Raji (cell line): Measurements from ENCODE around the gene ASF1B.

ENCODE experiments used
- POLR2A ChIP-seq: IDR thresholded peaks from 2 replicates; pipeline ENCODE4 v1.6.1; 2011; ENCODE audit warnings: low read depth, low read length, control low read depth; ENCODE audit not compliant: insufficient read depth

The ASF1B gene

DNA sequence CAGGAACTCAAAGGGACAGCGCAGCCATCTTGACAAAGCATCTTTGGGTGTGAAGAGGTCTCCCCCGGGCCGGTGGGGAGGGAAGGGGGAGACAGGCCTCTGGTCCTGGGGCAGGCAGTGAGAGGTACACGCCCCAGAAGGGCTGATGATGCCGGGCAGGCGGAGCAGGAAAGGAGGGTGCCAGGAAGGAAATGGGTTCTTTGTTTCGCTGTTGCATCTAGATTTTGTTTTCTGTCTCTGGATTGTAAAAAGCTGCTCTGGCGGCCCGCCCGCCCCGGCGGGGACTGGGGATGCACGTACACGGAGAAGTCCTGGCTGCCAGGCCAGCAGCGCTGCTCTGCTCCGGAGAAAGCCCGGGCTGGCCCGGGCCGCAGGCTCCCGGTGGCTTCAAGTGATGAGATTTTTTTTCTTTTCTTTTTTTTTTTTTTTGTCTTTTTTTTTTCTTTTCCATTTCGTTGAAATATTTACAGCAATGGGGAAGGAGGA, 13.2 kb upstream of the ASF1B start:
- TF ChIP-seq POLR2A = no peak

DNA sequence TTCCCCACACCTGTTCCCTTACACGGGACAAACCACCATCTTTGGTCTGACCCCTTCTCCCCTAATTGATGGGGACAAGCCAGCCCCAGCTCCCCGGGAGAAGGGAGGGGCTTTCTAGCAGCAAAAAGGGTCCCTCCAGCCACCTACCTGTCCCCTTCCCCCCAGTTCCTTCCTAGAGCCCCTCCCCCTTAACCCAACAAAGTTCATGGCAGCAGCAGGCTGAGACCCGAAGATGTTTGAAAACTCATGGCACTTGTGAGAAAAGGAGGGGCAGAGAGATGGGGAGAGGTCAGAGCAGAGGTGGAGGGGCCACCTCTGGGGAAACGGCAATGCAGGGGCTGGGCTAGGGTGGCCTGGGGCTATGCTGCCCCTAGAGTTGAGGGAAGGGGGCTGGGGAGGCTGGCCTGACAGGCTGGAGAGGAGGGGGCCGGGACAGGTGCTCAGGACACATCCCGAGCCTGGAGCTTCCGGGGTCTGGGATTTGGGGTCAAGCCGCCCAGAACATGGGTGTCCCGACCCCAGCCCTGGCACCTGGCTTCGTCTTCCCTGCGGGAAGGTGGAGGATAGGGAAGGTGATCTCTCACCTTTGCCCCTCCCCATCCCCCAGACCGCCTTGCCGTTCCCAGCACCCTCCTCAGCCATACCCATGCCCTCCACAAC, 12.5 kb upstream of the ASF1B start:
- no peak for TF ChIP-seq POLR2A

DNA sequence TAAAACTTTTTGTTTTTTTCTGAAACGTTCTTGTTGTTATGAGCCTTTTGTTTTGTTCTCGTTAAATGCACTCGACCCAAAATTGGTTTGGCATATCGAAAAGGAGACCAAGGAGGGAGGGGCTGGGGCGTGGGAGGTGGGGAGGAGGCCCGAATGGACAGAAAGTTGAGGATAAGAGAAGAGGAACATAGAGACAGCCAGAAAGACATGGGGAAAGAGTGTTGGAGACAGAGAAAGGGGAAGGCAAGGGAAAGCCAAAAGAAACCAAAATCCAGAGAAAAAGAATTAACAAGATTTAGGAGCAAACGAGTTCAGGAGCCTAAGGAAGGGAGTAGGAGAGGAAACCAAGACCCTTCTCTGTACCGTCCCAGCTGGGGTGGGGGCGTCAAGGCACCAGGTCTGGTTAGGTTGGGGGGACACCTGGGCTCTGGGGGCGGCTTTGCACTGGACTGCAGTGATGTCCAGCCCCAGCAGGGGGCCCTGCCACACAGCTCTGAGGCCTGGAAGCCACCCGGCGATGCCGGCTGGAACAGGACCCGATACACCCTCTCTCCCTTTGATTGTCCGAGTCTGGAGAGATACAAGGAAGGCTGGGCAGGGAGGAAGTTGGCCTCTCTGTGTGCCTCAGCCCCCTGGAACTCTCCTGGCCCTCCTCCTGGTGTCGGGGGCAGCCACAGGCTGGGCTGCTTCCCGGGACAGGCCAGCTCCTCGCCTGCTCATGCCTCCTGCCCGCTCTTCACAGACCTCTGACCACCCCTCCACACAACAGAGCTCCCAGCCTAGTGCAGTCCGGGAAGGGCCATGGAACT, 11.6 kb upstream of the ASF1B start:
- TF ChIP-seq POLR2A = no peak

DNA sequence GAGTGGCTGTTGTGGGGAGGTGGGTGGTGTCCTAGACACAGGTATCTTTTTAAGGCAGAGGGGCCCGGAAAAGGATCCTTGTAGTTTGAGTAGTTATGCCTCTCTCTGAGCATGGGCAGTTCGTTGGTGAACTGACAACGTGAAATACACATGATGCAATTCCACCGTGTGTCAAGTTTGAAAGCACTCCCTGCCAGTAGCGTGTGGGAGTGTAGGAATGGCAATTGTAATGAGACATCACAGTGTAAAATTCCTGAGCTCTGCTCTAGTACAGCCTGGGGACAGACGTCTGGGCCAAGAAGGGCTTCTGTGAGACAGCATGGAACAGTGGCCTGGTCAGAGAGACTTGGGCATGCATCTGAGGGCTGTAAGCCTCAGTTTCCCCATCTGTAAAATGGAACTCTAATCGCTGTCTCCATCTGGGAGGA, 10.4 kb upstream of the ASF1B start:
- no peak for TF ChIP-seq POLR2A

DNA sequence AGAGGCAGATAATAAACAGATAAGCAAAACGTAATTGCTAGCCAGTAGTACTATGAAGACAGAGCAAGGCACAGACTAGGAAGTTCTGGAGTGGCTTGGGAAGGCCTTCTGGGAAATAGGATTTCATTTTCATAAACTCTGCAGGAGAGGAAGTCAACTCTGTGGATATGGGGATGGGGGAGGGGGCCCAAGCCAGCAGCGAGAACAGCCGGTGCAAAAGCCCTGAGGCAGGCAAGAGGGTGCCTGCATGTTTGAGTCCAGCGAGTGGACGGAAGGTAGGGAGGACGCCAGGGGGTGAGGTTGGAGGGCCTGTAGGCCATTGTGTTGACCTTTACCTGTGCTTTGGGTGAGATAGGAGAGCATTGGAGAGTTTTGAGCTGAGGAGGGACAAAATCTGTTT, 9.0 kb upstream of the ASF1B start:
- TF ChIP-seq POLR2A = no peak

DNA sequence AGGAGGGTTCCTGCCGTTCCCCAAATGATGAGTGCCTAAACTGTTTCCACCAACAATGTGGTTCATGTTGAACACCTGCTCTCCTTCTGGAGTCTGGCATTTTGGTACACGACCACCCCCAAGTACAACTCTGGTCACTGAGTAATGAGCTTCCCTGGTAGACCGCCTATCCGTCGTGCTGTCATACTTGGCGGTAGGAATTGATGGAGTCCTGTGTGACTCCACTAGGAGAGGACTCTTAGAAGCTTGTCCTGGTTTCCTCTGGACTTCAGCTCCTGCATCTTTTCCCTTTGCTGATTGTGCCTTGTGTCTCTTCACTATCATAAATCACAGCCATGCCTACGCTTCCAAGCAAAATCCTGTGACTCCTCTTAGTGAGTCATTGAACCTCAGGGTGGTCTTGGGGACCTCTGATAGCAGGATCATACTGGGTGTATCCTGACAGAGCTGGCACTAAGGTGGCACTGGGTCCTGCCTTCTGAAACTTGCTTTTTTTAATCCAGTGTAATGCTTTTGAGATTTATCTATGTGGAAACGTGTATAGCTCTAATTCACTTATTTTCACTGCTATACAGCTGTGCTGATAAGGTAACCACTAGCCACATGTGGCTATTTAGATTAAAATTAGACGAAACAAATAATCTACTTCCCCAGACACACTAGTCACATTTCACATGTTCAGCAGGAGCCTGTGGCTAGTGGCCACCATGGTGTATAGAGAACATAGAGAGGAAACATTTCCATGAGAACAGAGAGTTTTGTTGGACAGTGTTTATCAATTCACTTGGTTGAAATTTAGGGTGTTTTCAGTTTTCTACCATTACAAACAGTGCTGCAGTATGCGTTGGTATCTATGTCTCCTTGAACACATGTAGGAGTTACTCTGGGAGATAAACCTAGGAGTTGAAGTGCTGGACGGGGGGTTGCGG, 6.1 kb upstream of the ASF1B start:
- TF ChIP-seq POLR2A = no peak

DNA sequence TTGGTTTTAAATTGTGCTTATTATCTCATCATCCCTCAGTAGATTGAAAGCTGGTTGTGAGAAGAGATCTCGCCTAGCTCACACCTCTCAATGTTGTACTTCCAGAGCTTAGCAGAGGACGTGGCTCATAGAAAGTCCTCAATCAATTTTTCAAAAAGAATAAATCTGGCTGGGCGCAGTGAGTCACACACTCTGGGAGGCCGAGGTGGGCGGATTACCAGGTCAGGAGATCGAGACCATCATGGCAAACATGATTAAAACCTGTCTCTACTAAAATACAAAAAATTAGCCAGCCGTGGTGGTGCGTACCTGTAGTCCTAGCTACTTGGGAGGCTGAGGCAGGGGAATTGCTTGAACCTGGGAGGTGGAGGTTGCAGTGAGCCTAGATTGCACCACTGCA, 4.7 kb upstream of the ASF1B start:
- TF ChIP-seq POLR2A = no peak

DNA sequence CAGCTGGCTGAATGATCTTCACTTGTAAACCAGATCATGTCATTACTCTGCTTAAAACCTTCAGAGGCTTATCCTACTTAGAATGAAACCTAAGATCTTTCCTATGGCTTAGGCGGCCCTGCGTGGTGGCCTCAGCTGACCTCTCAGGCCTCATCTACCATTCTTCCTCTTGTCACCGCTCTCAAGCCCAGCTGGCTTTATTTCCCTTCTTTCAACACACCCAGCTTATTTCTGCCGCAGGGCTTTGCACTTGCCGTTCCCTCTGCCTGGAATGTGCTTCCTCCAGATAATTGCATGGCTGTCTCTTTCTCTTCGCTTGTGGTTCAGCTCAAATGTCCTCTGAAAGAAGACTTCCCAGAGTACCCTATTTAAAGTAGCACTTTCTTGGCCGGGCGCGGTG, 3.6 kb upstream of the ASF1B start:
- TF ChIP-seq POLR2A = no peak

DNA sequence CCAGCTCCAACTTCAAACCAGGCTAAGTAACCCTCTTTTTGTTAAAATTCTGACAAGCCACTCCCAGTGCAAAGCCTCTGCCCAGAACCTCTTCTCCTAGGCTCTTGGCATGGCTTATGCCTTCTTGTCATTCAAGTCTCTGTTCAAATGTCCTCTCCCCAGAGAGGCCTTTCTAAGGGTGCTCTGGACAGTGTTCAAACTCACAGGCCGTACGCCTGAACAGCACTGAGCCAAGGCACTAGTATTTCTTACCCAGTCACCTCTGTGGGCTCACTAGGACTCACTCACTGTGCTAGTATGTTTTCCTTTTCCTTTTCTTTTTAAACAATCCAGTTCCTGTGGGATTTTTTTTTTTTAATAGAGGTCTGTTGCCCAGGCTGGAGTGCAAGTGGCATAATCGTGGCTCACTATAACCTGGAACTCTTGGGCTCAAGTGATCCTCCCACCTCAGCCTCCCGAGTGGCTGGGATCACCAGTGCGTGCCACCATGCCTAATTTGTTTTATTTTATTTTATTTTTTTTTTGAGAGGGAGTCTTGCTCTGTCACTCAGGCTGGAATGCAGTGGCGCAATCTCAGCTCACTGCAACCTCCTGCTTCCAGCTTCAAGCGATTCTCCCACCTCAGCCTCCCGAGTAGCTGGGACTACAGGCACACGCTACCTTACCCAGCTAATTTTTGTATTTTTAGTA, 2.3 kb upstream of the ASF1B start:
- no peak for TF ChIP-seq POLR2A

DNA sequence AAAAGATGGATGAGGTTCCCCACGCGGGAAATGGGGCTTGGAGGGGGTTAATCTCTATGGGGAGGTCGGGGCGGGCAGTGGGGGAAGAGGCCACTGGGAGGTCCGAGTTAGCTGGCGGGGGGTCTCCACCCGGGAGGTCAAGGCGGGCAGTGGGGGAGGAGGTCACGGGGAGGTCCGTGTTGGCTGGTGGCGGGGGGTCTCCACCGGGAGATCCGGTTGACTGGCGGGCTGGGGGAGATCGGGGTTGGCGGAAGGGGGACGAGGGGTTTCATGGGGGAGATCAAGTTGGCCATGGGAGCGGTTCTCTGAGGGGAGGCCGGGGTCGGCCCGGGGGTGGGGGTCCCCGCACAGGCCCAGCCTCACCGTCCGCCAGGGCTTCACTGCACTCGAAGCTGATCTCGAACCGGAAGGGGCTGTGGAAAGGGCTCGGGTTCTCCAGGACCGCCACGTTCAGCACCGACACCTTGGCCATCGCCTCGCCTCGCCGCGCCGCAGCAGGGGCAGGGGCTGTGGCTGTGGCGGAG, 342 bp downstream of the ASF1B start:
- TF ChIP-seq POLR2A = no peak

DNA sequence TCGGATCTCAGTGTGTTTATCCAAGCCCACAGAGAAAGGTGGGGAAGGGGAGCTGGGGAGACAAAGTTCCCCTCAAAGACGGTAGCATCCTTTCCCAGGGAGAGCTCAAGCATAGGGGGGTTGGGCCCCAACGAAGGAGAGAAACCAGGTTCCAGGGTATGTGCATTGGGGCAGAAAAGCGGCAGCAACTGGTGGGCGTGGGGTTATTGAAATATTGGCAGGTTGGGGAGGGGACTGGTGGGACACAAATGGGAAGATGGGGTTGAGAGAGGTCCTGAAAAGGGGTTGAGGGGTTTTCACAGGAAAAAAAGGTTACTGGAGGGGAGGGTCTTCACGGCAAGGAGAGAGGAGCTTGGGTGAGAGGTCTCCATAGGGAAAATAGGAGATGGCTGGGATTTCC, 1.0 kb downstream of the ASF1B start:
- no peak for TF ChIP-seq POLR2A

DNA sequence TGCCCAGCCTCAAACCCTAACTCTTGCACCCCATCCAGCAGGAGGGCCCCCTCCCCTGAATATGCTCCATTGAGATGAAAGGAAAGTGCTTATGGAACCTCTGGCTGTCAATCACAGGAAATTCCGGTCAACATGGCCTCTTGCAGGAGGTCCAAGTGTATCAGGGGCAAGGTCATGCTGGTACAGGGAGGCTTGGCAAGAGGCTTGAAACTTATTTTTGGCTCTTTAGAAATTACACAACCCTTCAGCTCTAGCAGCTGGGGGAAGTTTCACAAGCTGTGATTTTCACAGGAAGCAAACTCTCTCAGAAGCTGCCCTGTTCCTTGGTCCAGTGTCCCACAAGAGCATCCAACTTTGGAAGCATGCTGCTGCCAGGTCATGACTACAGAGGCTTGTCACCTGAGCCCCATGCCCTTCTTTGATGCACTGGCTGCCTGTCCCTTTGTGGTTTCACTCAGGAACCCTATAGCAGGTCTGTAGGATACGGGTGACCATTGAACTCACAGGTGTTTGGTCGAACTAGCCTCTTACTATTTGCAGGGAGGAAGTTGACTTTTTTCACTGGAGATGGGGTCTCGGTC, 8.4 kb downstream of the ASF1B start:
- no peak for TF ChIP-seq POLR2A

DNA sequence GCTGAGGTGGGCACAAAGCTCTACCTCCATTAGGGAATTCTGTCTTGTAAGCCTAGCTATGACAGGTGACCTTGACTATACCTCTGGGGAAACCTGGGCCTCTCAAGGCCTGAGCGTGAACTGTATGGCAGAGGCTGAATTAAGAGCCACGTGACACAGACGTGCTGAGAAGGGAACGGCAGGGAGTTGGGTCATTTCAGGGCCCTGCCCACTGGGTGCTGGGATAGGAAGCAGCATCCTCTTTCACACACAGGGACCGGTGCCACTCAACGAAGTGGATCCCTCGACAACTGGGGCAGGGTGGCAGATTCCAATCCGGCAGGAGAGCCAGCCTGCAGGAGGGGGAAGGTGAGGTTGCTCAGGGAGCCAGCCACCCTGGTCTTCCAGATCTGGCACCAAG, 9.2 kb downstream of the ASF1B start:
- no peak for TF ChIP-seq POLR2A

DNA sequence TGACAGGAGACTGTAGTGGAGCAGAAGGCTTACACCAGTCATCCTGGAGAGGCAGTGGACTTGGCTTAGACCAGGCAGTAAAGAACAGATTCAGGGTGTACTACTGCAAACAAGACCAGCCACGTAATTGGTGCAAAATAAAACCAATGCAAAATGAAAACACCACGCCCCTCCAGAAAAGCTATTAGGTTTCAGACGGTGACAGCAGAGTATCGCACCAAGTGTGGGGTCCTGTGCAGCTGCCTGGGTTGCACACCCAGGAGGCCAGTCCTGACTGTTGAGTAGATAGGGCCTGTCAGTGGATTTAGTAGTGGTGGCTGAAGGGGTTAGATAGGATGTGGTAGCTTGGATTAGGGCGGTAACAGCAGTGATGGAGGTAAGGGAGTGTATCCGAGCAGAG, 13.5 kb downstream of the ASF1B start:
- no peak for TF ChIP-seq POLR2A
